GM18511 (cell line): ENCODE data around the gene DIAPH3.

Experiments used
- ATAC-seq: cut with Tn5 transposase; IDR thresholded peaks from one replicate; pipeline ENCODE4 v1.9.1; 2021; ENCODE audit warnings: mild to moderate bottlenecking, moderate library complexity; ENCODE audit not compliant: unreplicated experiment

DIAPH3 gene

GRCh38 chr13:60020288-60020687, 143.4 kb downstream of the DIAPH3 start:
- no peak for ATAC-seq

GRCh38 chr13:60019119-60019993, 144.4 kb downstream of the DIAPH3 start:
- ATAC-seq: peak; percentile 79

- no peak for ATAC-seq
These were observed 145.2 kb downstream of the DIAPH3 start for GRCh38 chr13:60018536-60018935.

GRCh38 chr13:60016229-60016628, 147.5 kb downstream of the DIAPH3 start:
- ATAC-seq: no peak

GRCh38 chr13:60013166-60013565, 150.6 kb downstream of the DIAPH3 start:
- ATAC-seq: no peak

- no peak for ATAC-seq
These were observed 151.2 kb downstream of the DIAPH3 start for GRCh38 chr13:60012488-60012887.

- no peak for ATAC-seq
These were observed 154.2 kb downstream of the DIAPH3 start for GRCh38 chr13:60009300-60010253.

GRCh38 chr13:60001889-60002288, 161.8 kb downstream of the DIAPH3 start:
- no peak for ATAC-seq

GRCh38 chr13:60000976-60001375, 162.8 kb downstream of the DIAPH3 start:
- ATAC-seq: no peak

GRCh38 chr13:60000081-60000480, 163.6 kb downstream of the DIAPH3 start:
- ATAC-seq: no peak

GRCh38 chr13:59997976-59998375, 165.8 kb downstream of the DIAPH3 start:
- ATAC-seq: no peak

GRCh38 chr13:59996461-59996980, 167.2 kb downstream of the DIAPH3 start:
- no peak for ATAC-seq

- ATAC-seq: no peak
These were observed 172.3 kb downstream of the DIAPH3 start for GRCh38 chr13:59991395-59991794.

GRCh38 chr13:59982631-59983382, 180.9 kb downstream of the DIAPH3 start:
- no peak for ATAC-seq

GRCh38 chr13:59979589-59979988, 184.1 kb downstream of the DIAPH3 start:
- ATAC-seq: no peak

GRCh38 chr13:59978862-59979261, 184.9 kb downstream of the DIAPH3 start:
- no peak for ATAC-seq

- ATAC-seq: no peak
These were observed 186.9 kb downstream of the DIAPH3 start for GRCh38 chr13:59976856-59977255.

- no peak for ATAC-seq
These were observed 187.8 kb downstream of the DIAPH3 start for GRCh38 chr13:59975807-59976435.

- ATAC-seq: no peak
These were observed 192.9 kb downstream of the DIAPH3 start for GRCh38 chr13:59970847-59971246.

- no peak for ATAC-seq
These were observed 199.9 kb downstream of the DIAPH3 start for GRCh38 chr13:59963827-59964226.
